ENCODE measurements around the gene DCAF10.
"Not testable (repeated sequence)": the region's sequence is repeated elsewhere in the genome, so short reads cannot be mapped to it uniquely, and the experiment has no call there.

GRCh38 chr9:37751704-37752103 is 48.9 kb upstream of the DCAF10 start:
- not testable (repeated sequence) for TF ChIP-seq POLR2A (IDR thresholded peaks at IDR 0.05; ENCODE audit: extremely low read depth, insufficient read length); CTCF (IDR thresholded peaks at IDR 0.05; ENCODE audit: low read depth, low read length); MYC (IDR thresholded peaks at IDR 0.05; ENCODE audit: low read depth, low read length)
- TF ChIP-seq, protein P1, sequence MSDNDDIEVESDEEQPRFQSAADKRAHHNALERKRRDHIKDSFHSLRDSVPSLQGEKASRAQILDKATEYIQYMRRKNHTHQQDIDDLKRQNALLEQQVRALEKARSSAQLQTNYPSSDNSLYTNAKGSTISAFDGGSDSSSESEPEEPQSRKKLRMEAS (IDR thresholded peaks at IDR 0.05; ENCODE audit: low read depth, low read length): not testable (repeated sequence)
